Measurements from ENCODE around the gene SLC4A1. TPM values are rescaled to one million over a fixed set of nuclear protein-coding genes. Genes with fewer than 3 reads are reported as not detected.

SLC4A1 gene
- total RNA-seq, 1 donor from 2014 or later: not detected

- DNase-seq (ENCODE audit: low spot score in 2 of 2, unreplicated experiment in 2 of 2): peak in 1 of 2 experiments; percentile 57
- TF ChIP-seq, protein P1, sequence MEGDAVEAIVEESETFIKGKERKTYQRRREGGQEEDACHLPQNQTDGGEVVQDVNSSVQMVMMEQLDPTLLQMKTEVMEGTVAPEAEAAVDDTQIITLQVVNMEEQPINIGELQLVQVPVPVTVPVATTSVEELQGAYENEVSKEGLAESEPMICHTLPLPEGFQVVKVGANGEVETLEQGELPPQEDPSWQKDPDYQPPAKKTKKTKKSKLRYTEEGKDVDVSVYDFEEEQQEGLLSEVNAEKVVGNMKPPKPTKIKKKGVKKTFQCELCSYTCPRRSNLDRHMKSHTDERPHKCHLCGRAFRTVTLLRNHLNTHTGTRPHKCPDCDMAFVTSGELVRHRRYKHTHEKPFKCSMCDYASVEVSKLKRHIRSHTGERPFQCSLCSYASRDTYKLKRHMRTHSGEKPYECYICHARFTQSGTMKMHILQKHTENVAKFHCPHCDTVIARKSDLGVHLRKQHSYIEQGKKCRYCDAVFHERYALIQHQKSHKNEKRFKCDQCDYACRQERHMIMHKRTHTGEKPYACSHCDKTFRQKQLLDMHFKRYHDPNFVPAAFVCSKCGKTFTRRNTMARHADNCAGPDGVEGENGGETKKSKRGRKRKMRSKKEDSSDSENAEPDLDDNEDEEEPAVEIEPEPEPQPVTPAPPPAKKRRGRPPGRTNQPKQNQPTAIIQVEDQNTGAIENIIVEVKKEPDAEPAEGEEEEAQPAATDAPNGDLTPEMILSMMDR (IDR thresholded peaks at IDR 0.05; ENCODE audit: unreplicated experiment): no peak
- Mint-ChIP-seq H3K9me3 (no peaks in the 10 kb centered on the region), H3K36me3 (no peaks in the 10 kb centered on the region), H3K4me1 (peaks cover 27% of the 10 kb centered on the region), H3K27ac (peak overlapping the region; percentile 95), H3K27me3 (ENCODE audit: low read depth) (no peaks in the 10 kb centered on the region), H3K4me3 (peak overlapping the region; percentile 93)
Observed at GRCh38 chr17:44221862-44222111, 46.1 kb downstream of the SLC4A1 start.

GRCh38 chr17:44221084-44221861 is 46.7 kb downstream of the SLC4A1 start:
- no peaks in the 10 kb centered on the region for H3K27me3 Mint-ChIP-seq (ENCODE audit: low read depth)
- TF ChIP-seq, protein P1 (IDR thresholded peaks at IDR 0.05; ENCODE audit: unreplicated experiment): no peak
- peaks cover 28% of the 10 kb centered on the region for H3K4me1 Mint-ChIP-seq
- H3K27ac Mint-ChIP-seq: peak overlapping the region; percentile 95
- H3K36me3 Mint-ChIP-seq: peaks cover 2% of the 10 kb centered on the region
- peak overlapping the region; percentile 93 for H3K4me3 Mint-ChIP-seq
- no peaks in the 10 kb centered on the region for H3K9me3 Mint-ChIP-seq
- peak; percentile 70 to 83 for DNase-seq (ENCODE audit: low spot score in 2 of 2, unreplicated experiment in 2 of 2)

GRCh38 chr17:44220213-44221083 is 47.5 kb downstream of the SLC4A1 start:
- H3K9me3 Mint-ChIP-seq: no peaks in the 10 kb centered on the region
- peak overlapping the region; percentile 98 for H3K27ac Mint-ChIP-seq
- TF ChIP-seq, protein P1 (IDR thresholded peaks at IDR 0.05; ENCODE audit: unreplicated experiment): no peak
- DNase-seq (ENCODE audit: low spot score in 2 of 2, unreplicated experiment in 2 of 2): peak in 1 of 2 experiments; percentile 69
- H3K4me3 Mint-ChIP-seq: peak overlapping the region; percentile 94
- no peaks in the 10 kb centered on the region for H3K27me3 Mint-ChIP-seq (ENCODE audit: low read depth)
- peaks cover 28% of the 10 kb centered on the region for H3K4me1 Mint-ChIP-seq
- peaks cover 6% of the 10 kb centered on the region for H3K36me3 Mint-ChIP-seq

GRCh38 chr17:44219616-44220212 is 48.2 kb downstream of the SLC4A1 start, which contains the start of gene UBTF:
TSS of gene UBTF (minus strand) at chr17:44219675. CDS start at chr17:44218229, 1,446 bp downstream.
- peak; percentile 74 to 75 for DNase-seq (ENCODE audit: low spot score in 2 of 2, unreplicated experiment in 2 of 2)
- peak within 1 kb of the TSS; percentile 94 for H3K4me3 Mint-ChIP-seq
- peaks cover 28% of the 10 kb centered on the region for H3K4me1 Mint-ChIP-seq
- TF ChIP-seq, protein P1 (IDR thresholded peaks at IDR 0.05; ENCODE audit: unreplicated experiment): no peak
- peaks cover 11% of the 10 kb centered on the region for H3K36me3 Mint-ChIP-seq
- H3K9me3 Mint-ChIP-seq: no peaks in the 10 kb centered on the region
- H3K27ac Mint-ChIP-seq: peak within 1 kb of the TSS; percentile 98
- no peaks in the 10 kb centered on the region for H3K27me3 Mint-ChIP-seq (ENCODE audit: low read depth)

DNA sequence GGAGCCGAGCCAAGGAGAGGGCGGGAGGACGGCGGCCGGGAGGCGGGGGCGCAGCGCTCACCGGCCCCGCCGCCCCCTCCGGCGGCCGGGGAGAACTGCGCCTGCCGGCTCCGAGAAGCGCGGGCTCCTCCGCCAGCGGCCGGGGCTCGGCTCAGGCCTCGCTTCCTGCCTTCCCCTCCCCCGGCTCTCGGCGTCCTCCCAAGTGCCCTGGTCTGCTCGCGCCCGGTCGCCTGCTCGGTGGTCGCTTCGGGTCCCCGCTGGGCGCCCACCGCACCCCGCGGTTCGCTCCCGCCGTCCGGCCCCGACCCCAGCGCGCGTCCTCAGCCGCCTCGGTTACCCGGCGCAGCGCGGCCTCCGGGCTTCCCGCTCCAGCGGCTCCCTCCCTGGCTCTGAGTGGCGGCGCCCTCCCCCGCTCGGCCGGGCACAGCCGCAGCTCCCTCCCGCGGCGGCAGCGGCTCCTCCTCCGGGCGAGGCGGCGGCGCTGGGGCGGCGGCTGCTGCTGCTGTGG is 48.8 kb downstream of the SLC4A1 start:
- peak; percentile 58 to 78 for DNase-seq (ENCODE audit: low spot score in 2 of 2, unreplicated experiment in 2 of 2)
- H3K27ac Mint-ChIP-seq: no peak overlapping the region
- TF ChIP-seq, protein P1 (IDR thresholded peaks at IDR 0.05; ENCODE audit: unreplicated experiment): peak; percentile 63
- peaks cover 28% of the 10 kb centered on the region for H3K4me1 Mint-ChIP-seq
- H3K36me3 Mint-ChIP-seq: peaks cover 12% of the 10 kb centered on the region
- no peaks in the 10 kb centered on the region for H3K27me3 Mint-ChIP-seq (ENCODE audit: low read depth)
- no peak overlapping the region for H3K4me3 Mint-ChIP-seq
- no peaks in the 10 kb centered on the region for H3K9me3 Mint-ChIP-seq
